Effector memory CD4-positive, alpha-beta T cell (primary cell): Measurements from ENCODE around the gene ZDHHC13.
"Not testable (repeated sequence)": the region's sequence is repeated elsewhere in the genome, so short reads cannot be mapped to it uniquely, and the experiment has no call there.

Experiments
- DNase-seq, 3 donors: peaks; one replicate each; pipeline ENCODE4 v3.0.0-alpha.2; 2020
- H3K27ac ChIP-seq: 2 replicates; pipeline ENCODE4 v1.7.0; 2013; ENCODE audit warnings: mild to moderate bottlenecking, low read length, moderate library complexity; ENCODE audit not compliant: insufficient read depth, poor library complexity, severe bottlenecking
- H3K27me3 ChIP-seq: replicated peaks from 2 replicates; pipeline ENCODE4 v1.7.0; 2013; ENCODE audit warnings: mild to moderate bottlenecking, low read length; ENCODE audit not compliant: insufficient read depth, control insufficient read depth, poor library complexity, severe bottlenecking
- H3K36me3 ChIP-seq: 2 replicates; pipeline ENCODE4 v1.7.0; 2013; ENCODE audit warnings: mild to moderate bottlenecking, low read length, moderate library complexity; ENCODE audit not compliant: control insufficient read depth, insufficient read depth
- H3K4me1 ChIP-seq: 2 replicates; pipeline ENCODE4 v1.7.0; 2013; ENCODE audit warnings: low read length, mild to moderate bottlenecking; ENCODE audit not compliant: control insufficient read depth, insufficient read depth, poor library complexity, severe bottlenecking
- H3K4me3 ChIP-seq: 2 replicates; pipeline ENCODE4 v1.7.0; 2013; ENCODE audit warnings: low read length, low read depth, mild to moderate bottlenecking; ENCODE audit not compliant: insufficient read depth, poor library complexity, severe bottlenecking
- H3K9me3 ChIP-seq: 2 replicates; pipeline ENCODE4 v1.7.0; 2013; ENCODE audit warnings: mild to moderate bottlenecking, low read length, moderate library complexity; ENCODE audit not compliant: control insufficient read depth

Gene ZDHHC13

GRCh38 chr11:19121646-19122045, 4.7 kb downstream of the ZDHHC13 start:
- H3K36me3 ChIP-seq = peaks cover 5% of the 10 kb centered on the region
- H3K9me3 ChIP-seq = no peaks in the 10 kb centered on the region
- peaks cover 9% of the 10 kb centered on the region for H3K4me1 ChIP-seq
- no peak for DNase-seq
- no peaks in the 10 kb centered on the region for H3K27me3 ChIP-seq
- H3K27ac ChIP-seq = no peak overlapping the region
- no peak overlapping the region for H3K4me3 ChIP-seq

DNA sequence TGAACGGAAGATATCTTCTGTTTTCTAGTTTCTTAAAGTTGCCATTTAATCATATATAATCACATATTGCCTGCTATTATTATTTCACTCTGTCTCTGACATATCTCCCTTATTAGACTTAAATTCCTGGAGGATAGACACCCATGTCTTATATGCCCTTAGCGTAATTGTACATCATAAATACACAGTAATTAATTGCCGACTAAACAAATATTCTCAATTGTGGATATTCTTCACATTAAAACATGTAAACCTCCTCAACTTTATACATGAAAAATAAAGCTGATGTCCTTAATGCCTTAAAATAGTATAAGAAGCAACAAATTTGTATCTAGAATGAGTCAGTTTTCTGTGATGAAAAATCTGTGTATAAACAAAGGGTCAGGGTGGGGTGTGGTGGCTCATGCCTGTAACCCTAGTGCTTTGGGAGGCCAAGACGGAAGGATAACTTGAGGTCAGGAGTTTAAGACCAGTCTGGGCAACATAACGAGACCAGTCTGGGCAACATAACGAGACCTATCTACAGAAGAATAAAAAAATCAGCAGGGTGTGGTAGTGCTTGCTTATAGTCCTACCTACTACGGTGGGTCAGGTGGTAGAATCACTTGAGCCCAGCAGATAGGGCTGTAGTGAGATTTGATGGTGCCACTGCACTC, 6.1 kb downstream of the ZDHHC13 start:
- no peaks in the 10 kb centered on the region for H3K27me3 ChIP-seq
- peaks cover 5% of the 10 kb centered on the region for H3K36me3 ChIP-seq
- DNase-seq = no peak
- H3K4me3 ChIP-seq = no peak overlapping the region
- H3K4me1 ChIP-seq = peaks cover under 1% of the 10 kb centered on the region
- no peak overlapping the region for H3K27ac ChIP-seq
- no peaks in the 10 kb centered on the region for H3K9me3 ChIP-seq

DNA sequence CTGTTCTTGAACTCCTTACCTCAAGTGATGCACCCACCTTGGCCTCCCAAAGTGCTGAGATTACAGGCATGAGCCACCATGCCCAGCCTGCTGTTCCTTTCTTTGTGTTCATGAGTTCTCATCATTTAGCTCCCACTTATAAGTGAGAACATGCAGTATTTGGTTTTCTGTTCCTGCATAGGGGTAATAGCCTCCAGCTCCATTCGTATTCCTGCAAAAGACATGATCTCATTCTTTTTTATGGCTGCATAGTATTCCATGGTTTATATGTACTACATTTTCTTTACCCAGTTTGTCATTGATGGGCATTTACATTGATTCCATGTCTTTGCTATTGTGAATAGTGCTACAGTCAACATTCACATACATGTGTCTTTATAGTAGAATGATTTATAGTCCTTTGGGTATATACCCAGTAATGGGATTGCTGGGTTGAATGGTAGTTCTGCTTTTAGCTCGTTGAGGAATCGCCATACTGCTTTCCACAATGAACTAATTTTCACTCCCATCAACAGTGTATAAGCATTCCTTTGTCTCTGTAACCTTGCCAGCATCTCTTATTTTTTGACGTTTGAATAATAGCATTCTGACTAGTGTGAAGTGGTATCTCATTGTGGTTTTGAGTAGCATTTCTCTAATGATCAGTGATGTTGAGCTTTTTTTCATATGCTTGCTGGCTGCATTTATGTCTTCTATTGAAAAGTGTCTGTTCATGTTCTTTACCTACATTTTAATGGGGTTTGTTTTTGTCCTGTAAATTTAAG, 9.8 kb downstream of the ZDHHC13 start:
- H3K9me3 ChIP-seq, H3K27me3 ChIP-seq, H3K4me1 ChIP-seq, H3K36me3 ChIP-seq, H3K4me3 ChIP-seq, DNase-seq, H3K27ac ChIP-seq: not testable (repeated sequence)

DNA sequence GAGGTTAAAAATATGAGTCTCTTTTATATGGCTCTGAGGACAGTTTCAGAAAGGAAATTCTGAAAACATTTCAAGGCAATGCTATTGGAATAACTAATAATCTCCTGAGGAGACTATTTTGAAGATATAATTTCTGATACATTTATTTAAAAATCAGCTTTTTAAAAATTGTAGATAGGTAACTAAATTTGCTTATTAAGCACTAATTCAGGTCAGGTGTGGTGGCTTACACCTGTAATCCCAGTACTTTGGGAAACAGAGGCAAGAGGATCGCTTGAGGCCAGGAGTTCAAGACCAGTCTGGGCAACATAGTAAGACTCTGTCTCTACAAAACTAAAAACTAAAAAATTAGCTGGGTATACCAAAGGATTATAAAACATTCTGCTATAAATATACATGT, 17.0 kb downstream of the ZDHHC13 start:
- no peak overlapping the region for H3K27ac ChIP-seq
- no peaks in the 10 kb centered on the region for H3K27me3 ChIP-seq
- DNase-seq = no peak
- no peaks in the 10 kb centered on the region for H3K4me1 ChIP-seq
- no peaks in the 10 kb centered on the region for H3K36me3 ChIP-seq
- H3K4me3 ChIP-seq = no peak overlapping the region
- H3K9me3 ChIP-seq = no peaks in the 10 kb centered on the region

DNA sequence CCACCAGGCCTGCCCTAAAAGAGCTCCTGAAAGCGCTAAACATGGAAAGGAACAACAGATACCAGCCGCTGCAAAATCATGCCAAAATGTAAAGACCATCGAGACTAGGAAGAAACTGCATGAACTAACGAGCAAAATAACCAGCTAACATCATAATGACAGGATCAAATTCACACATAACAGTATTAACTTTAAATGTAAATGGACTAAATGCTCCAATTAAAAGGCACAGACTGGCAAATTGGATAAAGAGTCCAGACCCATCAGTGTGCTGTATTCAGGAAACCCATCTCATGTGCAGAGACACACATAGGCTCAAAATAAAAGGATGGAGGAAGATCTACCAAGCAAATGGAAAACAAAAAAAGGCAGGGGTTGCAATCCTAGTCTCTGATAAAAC, 19.9 kb downstream of the ZDHHC13 start:
- DNase-seq, H3K9me3 ChIP-seq, H3K36me3 ChIP-seq: not testable (repeated sequence)

GRCh38 chr11:19145319-19145718, 28.4 kb downstream of the ZDHHC13 start:
- Histone ChIP-seq H3K27me3 (no peaks in the 10 kb centered on the region), H3K27ac (no peak overlapping the region), H3K4me1 (no peaks in the 10 kb centered on the region), H3K9me3 (no peaks in the 10 kb centered on the region), H3K36me3 (peaks cover 17% of the 10 kb centered on the region), H3K4me3 (no peak overlapping the region)
- DNase-seq = no peak

More for the DNA sequence above, 19.9 kb downstream of the ZDHHC13 start:
- not testable (repeated sequence) for H3K27ac ChIP-seq, H3K27me3 ChIP-seq, H3K4me1 ChIP-seq, H3K4me3 ChIP-seq

DNA sequence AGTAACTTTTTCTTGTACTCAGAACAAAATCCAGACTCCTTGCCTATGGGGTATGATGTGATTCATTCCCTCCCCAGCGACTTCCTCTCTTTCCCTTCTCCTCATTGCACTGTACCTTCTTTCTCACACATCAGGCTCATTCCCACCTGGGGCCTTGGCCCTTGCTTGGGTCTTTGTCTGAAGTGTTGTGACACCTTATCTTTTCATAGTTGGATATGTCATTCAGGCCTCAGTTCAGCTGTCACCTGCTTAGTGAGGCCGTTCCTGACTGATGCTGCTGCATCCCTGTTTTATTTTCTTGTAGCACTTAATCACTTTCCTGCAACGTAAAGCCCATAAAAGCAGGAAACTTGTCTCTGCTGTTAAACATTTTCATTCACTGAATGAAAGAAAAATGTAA, 39.9 kb downstream of the ZDHHC13 start:
- no peaks in the 10 kb centered on the region for H3K9me3 ChIP-seq
- no peaks in the 10 kb centered on the region for H3K27me3 ChIP-seq
- H3K4me1 ChIP-seq = no peaks in the 10 kb centered on the region
- DNase-seq = no peak
- no peak overlapping the region for H3K27ac ChIP-seq
- H3K36me3 ChIP-seq = peaks cover 10% of the 10 kb centered on the region
- no peak overlapping the region for H3K4me3 ChIP-seq

DNA sequence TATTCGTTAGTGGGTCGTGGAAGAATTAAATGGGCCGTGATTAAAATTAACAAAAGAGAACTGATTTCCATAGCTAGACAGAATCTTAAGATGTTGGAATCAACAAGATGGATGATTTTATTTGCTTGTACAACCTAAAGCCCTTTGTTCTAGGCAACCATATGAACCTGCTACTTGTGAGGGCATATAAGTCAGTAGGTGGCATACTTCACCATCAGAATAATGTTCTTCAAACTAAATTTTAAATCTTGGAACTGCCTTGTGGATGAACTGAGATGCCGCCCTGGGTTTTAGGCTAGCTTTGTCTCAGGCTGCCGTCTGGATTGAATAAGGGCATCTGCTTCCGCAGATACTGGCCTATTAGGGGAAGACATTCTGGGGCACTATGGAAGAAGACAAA, 43.9 kb downstream of the ZDHHC13 start:
- Histone ChIP-seq H3K4me3 (no peak overlapping the region), H3K9me3 (no peaks in the 10 kb centered on the region), H3K27ac (no peak overlapping the region), H3K27me3 (no peaks in the 10 kb centered on the region), H3K36me3 (peaks cover 20% of the 10 kb centered on the region), H3K4me1 (no peaks in the 10 kb centered on the region)
- DNase-seq = no peak

DNA sequence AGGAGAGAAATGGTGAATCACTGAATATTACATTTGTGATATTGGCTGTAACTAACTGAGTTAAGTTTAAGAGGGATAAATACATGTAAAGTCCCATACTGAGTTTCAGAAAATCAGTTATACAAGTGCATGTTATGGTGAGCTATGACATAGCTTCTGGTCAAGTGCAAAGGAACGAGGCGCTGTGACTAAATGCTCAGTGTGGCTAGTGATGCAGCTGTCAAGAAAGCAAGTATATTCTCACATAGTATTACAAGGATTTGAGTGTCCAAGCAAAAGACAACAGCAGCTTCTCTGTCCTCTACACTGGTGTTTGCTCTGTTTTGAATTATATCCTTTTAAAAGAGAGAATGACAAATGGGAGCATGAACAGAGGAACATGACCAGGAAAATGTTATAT, 44.7 kb downstream of the ZDHHC13 start:
- no peaks in the 10 kb centered on the region for H3K27me3 ChIP-seq
- no peak overlapping the region for H3K27ac ChIP-seq
- H3K9me3 ChIP-seq = no peaks in the 10 kb centered on the region
- H3K4me3 ChIP-seq = no peak overlapping the region
- peaks cover 27% of the 10 kb centered on the region for H3K36me3 ChIP-seq
- H3K4me1 ChIP-seq = no peaks in the 10 kb centered on the region
- no peak for DNase-seq

- Histone ChIP-seq H3K36me3 (peaks cover 28% of the 10 kb centered on the region), H3K9me3 (no peaks in the 10 kb centered on the region)
Observed at GRCh38 chr11:19162951-19163505, 46.1 kb downstream of the ZDHHC13 start.

More at GRCh38 chr11:19162951-19163505, 46.1 kb downstream of the ZDHHC13 start:
- no peak overlapping the region for H3K27ac ChIP-seq
- H3K4me3 ChIP-seq = no peak overlapping the region
- H3K27me3 ChIP-seq = no peaks in the 10 kb centered on the region
- no peaks in the 10 kb centered on the region for H3K4me1 ChIP-seq
- no peak for DNase-seq
